SK-N-SH (cell line): ENCODE results near the gene SMAP2. TPM values are rescaled to one million over a fixed set of nuclear protein-coding genes. Genes with fewer than 3 reads are reported as not detected.

ENCODE experiments used
- CTCF ChIA-PET: fragments of 300-600, 350-600 bp; formaldehyde crosslinking; extraction: SDS; loops from one replicate; lab custom pipeline; 2021; lab: Yijun Ruan, JAX
- POLR2A ChIA-PET: fragments of 350-600 bp; sonication (Branson Sonifier 250); formaldehyde crosslinking; extraction: SDS; loops from one replicate; lab custom pipeline; 2020; ENCODE audit warnings: antibody characterized with exemption, inconsistent platforms; lab: Yijun Ruan, JAX
- DNase-seq: peaks from one replicate; pipeline ENCODE4 v3.0.0; 2012
- H2AFZ ChIP-seq: fragments of 200-600 bp; sonication (generic); 2 replicates; pipeline ENCODE4 v1.8.1; 2016; ENCODE audit warnings: antibody characterized with exemption, mild to moderate bottlenecking, low read depth
- H3F3A ChIP-seq: fragments of 200-600 bp; sonication (generic); replicated peaks from 2 replicates; pipeline ENCODE3; 2016; ENCODE audit warnings: antibody characterized with exemption, mild to moderate bottlenecking; ENCODE audit not compliant: insufficient read depth
- H3K27ac ChIP-seq, 2 experiments: fragments of 200-500 bp in 1 of 2; fragments of 200-600 bp in 1 of 2; sonication (Bioruptor generic) in 1 of 2; sonication (generic), shearing (Covaris generic) in 1 of 2; 2 replicates each; pipeline versions ENCODE4 v1.5.1 to v1.6.1; 2014 to 2016; ENCODE audit warnings: low read depth in 2 of 2, inconsistent platforms in 1 of 2, low read length in 1 of 2, mild to moderate bottlenecking in 1 of 2, mixed read lengths in 1 of 2
- H3K27me3 ChIP-seq: fragments of 200-600 bp; sonication (generic), shearing (Covaris generic); 2 replicates; pipeline ENCODE4 v1.6.1; 2016; ENCODE audit warnings: mixed run types; ENCODE audit not compliant: insufficient read depth
- H3K36me3 ChIP-seq, 2 experiments: fragments of 200-500 bp in 1 of 2; fragments of 200-600 bp in 1 of 2; sonication (Bioruptor generic) in 1 of 2; sonication (generic) in 1 of 2; replicated peaks in 1 of 2; 2 replicates each; pipeline versions ENCODE3 to v1.5.1; 2014 to 2016; ENCODE audit warnings: low read length in 1 of 2, mild to moderate bottlenecking in 1 of 2; ENCODE audit not compliant: insufficient read depth in 2 of 2, control insufficient read depth in 1 of 2
- H3K4me1 ChIP-seq, 2 experiments: fragments of 200-500 bp in 1 of 2; fragments of 200-600 bp in 1 of 2; sonication (Bioruptor generic) in 1 of 2; sonication (generic), shearing (Covaris generic) in 1 of 2; 2 replicates each; pipeline versions ENCODE4 v1.5.1 to v1.6.1; 2014 to 2016; ENCODE audit warnings: low read depth in 1 of 2, low read length in 1 of 2, mixed run types in 1 of 2; ENCODE audit not compliant: insufficient read depth in 2 of 2, control insufficient read depth in 1 of 2
- H3K4me2 ChIP-seq: fragments of 200-600 bp; sonication (generic), shearing (Covaris generic); 2 replicates; pipeline ENCODE4 v1.6.1; 2017; ENCODE audit warnings: mixed run types
- H3K4me3 ChIP-seq, 2 experiments: fragments of 200-500 bp in 1 of 2; fragments of 200-600 bp in 1 of 2; sonication (Bioruptor generic) in 1 of 2; sonication (generic), shearing (Covaris generic) in 1 of 2; 2 replicates each; pipeline versions ENCODE4 v1.5.1 to v1.8.1; 2014 to 2016; ENCODE audit warnings: low read depth in 2 of 2, inconsistent platforms in 1 of 2, low read length in 1 of 2, mild to moderate bottlenecking in 1 of 2, mixed read lengths in 1 of 2, moderate library complexity in 1 of 2
- H3K79me2 ChIP-seq: fragments of 200-600 bp; sonication (generic); 2 replicates; pipeline ENCODE4 v1.8.1; 2017; ENCODE audit warnings: mild to moderate bottlenecking; ENCODE audit not compliant: insufficient read depth
- H3K9ac ChIP-seq: fragments of 200-600 bp; sonication (generic); 2 replicates; pipeline ENCODE4 v1.6.1; 2017; ENCODE audit warnings: mixed run types
- H3K9me2 ChIP-seq: fragments of 200-600 bp; sonication (generic); 2 replicates; pipeline ENCODE4 v1.6.1; 2017; ENCODE audit warnings: mixed run types
- H3K9me3 ChIP-seq: fragments of 200-600 bp; sonication (generic); 2 replicates; pipeline ENCODE4 v1.6.1; 2017; ENCODE audit warnings: mixed run types, mild to moderate bottlenecking, moderate library complexity
- H4K20me1 ChIP-seq: fragments of 200-600 bp; sonication (generic); 2 replicates; pipeline ENCODE4 v1.6.1; 2017; ENCODE audit warnings: mild to moderate bottlenecking, mixed run types; ENCODE audit not compliant: insufficient read depth
- ELF1 ChIP-seq: IDR thresholded peaks from 2 replicates; pipeline ENCODE4 v1.4.0; 2012
- FOSL2 ChIP-seq: IDR thresholded peaks from 2 replicates; pipeline ENCODE4 v1.4.0; 2012; ENCODE audit warnings: low read depth, mild to moderate bottlenecking, moderate library complexity, borderline replicate concordance
- FOXJ3 ChIP-seq: sonication (generic); formaldehyde crosslinking; IDR thresholded peaks from 2 replicates; pipeline ENCODE4 v1.5.1; 2020; ENCODE audit warnings: mild to moderate bottlenecking, missing genetic modification reagents
- FOXM1 ChIP-seq: IDR thresholded peaks from 2 replicates; pipeline ENCODE4 v1.4.0; 2012; ENCODE audit warnings: low read depth, mild to moderate bottlenecking
- GABPA ChIP-seq: IDR thresholded peaks from 2 replicates; pipeline ENCODE4 v1.4.0; 2012; ENCODE audit warnings: low read depth, mild to moderate bottlenecking
- IRF3 ChIP-seq: fragments of 150-350 bp; IDR thresholded peaks from 2 replicates; pipeline ENCODE4 v1.6.1; 2016; ENCODE audit warnings: mild to moderate bottlenecking, low read depth, low read length
- MXI1 ChIP-seq: IDR thresholded peaks from 2 replicates; pipeline ENCODE4 v1.6.1; 2012; ENCODE audit warnings: mild to moderate bottlenecking, low read depth, low read length, improper control_type of control experiment
- POLR2AphosphoS5 ChIP-seq: IDR thresholded peaks from 2 replicates; pipeline ENCODE4 v1.6.1; 2012; ENCODE audit warnings: low read depth, low read length
- REST ChIP-seq: IDR thresholded peaks from 2 replicates; pipeline ENCODE4 v1.6.1; 2012; ENCODE audit warnings: mild to moderate bottlenecking, low read depth, low read length, moderate library complexity
- RFX5 ChIP-seq: IDR thresholded peaks from 2 replicates; pipeline ENCODE4 v1.6.1; 2012; ENCODE audit warnings: mild to moderate bottlenecking, improper control_type of control experiment, low read length
- SIN3A ChIP-seq: IDR thresholded peaks from 2 replicates; pipeline ENCODE4 v1.6.1; 2012; ENCODE audit warnings: low read depth, mild to moderate bottlenecking, low read length, moderate library complexity, borderline replicate concordance
- SMC3 ChIP-seq: IDR thresholded peaks from 2 replicates; pipeline ENCODE4 v1.6.1; 2012; ENCODE audit warnings: low read depth, low read length, improper control_type of control experiment
- TCF12 ChIP-seq: IDR thresholded peaks from 2 replicates; pipeline ENCODE4 v1.4.0; 2012
- TEAD4 ChIP-seq: IDR thresholded peaks from 2 replicates; pipeline ENCODE4 v1.4.0; 2012; ENCODE audit warnings: mild to moderate bottlenecking, borderline replicate concordance; ENCODE audit not compliant: insufficient read depth
- USF1 ChIP-seq: IDR thresholded peaks from 2 replicates; pipeline ENCODE4 v1.4.0; 2012; ENCODE audit warnings: low read depth, borderline replicate concordance
- YY1 ChIP-seq: IDR thresholded peaks from 2 replicates; pipeline ENCODE4 v1.4.0; 2012; ENCODE audit warnings: low read depth, mild to moderate bottlenecking
- WGBS: methylation state at CpG from one replicate; pipeline ENCODE4 v1.1.6; 2017; ENCODE audit warnings: low lambda C conversion rate; 5-methylcytosine and 5-hydroxymethylcytosine counted together
- polyA plus RNA-seq, 3 experiments: library from polyadenylated mRNA; depleted of rRNA; stranded (reverse); fragments of >200 nt; gene quantifications; 2 replicates each; pipeline ENCODE4 v1.2.3, GENCODE V29; 2012
- TF ChIP-seq, protein P1 (sequence below): fragments of 150-350 bp; IDR thresholded peaks from 2 replicates; pipeline ENCODE4 v1.6.1; 2017; ENCODE audit warnings: antibody characterized with exemption, low read length, low read depth, borderline replicate concordance

SMAP2 gene
- polyA plus RNA-seq, 1 of the 3 experiments (the other 2 are of a cell fraction) = 11.2 TPM

DNA sequence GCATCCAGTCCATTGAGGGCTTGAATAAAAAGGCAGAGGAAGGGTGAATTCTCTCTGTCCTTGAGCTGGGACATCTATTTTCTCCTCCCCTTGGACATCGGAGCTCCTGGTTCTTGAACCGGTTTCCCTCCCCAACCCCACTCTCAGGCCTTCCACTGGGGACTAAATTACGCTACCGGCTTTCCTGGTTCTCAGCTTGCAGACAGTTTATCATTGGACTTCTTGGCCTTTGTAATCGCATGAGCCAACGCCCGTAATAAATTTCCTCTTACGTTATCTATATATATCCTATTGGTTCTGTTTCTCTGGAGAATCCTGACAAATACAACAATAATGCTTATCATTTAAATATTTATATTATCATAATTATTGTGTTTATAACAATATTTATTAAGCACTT, 36.1 kb upstream of the SMAP2 start:
- ChIA-PET POLR2A (interaction anchor here (1.3 kb wide), 1 partner anchor 194 kb away, joined by 3 read pairs; no protein-coding TSS in a partner anchor), CTCF (interaction anchor here (0.6 to 11.8 kb wide), 24 partner anchors 13 to 1301 kb away, joined by 3 to 280 read pairs (median 9); partner anchors contain the start of genes COL9A2, RLF and SMAP2)
- no peaks in the 10 kb centered on the region; a peak in 1 of 4 replicates for H3K4me1 ChIP-seq
- no peak overlapping the region for H3K27ac ChIP-seq
- no peaks in the 10 kb centered on the region for H3K9me2 ChIP-seq
- H2AFZ ChIP-seq = no peak overlapping the region
- no peak overlapping the region for H3K4me3 ChIP-seq
- H3F3A ChIP-seq = no peaks in the 10 kb centered on the region
- TF ChIP-seq IRF3 (no peak), SIN3A (no peak), ELF1 (no peak), USF1 (no peak), FOSL2 (no peak), RFX5 (no peak), TCF12 (no peak), GABPA (no peak), YY1 (no peak), FOXJ3 (no peak), SMC3 (no peak), FOXM1 (no peak), POLR2AphosphoS5 (no peak), REST (no peak), MXI1 (no peak), TEAD4 (no peak)
- TF ChIP-seq, protein P1, sequence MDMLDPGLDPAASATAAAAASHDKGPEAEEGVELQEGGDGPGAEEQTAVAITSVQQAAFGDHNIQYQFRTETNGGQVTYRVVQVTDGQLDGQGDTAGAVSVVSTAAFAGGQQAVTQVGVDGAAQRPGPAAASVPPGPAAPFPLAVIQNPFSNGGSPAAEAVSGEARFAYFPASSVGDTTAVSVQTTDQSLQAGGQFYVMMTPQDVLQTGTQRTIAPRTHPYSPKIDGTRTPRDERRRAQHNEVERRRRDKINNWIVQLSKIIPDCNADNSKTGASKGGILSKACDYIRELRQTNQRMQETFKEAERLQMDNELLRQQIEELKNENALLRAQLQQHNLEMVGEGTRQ = no peak
- H3K9ac ChIP-seq = no peak overlapping the region
- H3K9me3 ChIP-seq = no peaks in the 10 kb centered on the region
- no peaks in the 10 kb centered on the region for H3K79me2 ChIP-seq
- no peaks in the 10 kb centered on the region for H4K20me1 ChIP-seq
- no peak for DNase-seq
- no peaks in the 10 kb centered on the region for H3K36me3 ChIP-seq
- H3K27me3 ChIP-seq = no peaks in the 10 kb centered on the region; the same call in 1 of the 2 replicates
- 82% methylated on average over 8 of the region's 8 CpGs for WGBS
- H3K4me2 ChIP-seq = no peak overlapping the region
